H9 (cell line): ENCODE data around the gene DYDC1. TPM values are rescaled to one million over a fixed set of nuclear protein-coding genes. Genes with fewer than 3 reads are reported as not detected.

Experiments used
- DNase-seq: peaks from one replicate; pipeline ENCODE4 v3.0.0-alpha.2; 2017
- H2AFZ ChIP-seq: one replicate; pipeline ENCODE4 v1.6.1; 2013; ENCODE audit warnings: mild to moderate bottlenecking, low read length, control low read depth, moderate library complexity
- H2AK5ac ChIP-seq: 2 replicates; pipeline ENCODE4 v1.6.1; 2013; ENCODE audit warnings: low read length, control low read depth, mixed read lengths; ENCODE audit not compliant: insufficient read length
- H2BK120ac ChIP-seq: one replicate; pipeline ENCODE4 v1.6.1; 2013; ENCODE audit warnings: low read depth, mild to moderate bottlenecking, low read length, control low read depth, inconsistent platforms; ENCODE audit not compliant: poor library complexity, severe bottlenecking
- H2BK12ac ChIP-seq: 2 replicates; pipeline ENCODE4 v1.6.1; 2013; ENCODE audit warnings: low read length, control low read depth, mixed read lengths, low read depth; ENCODE audit not compliant: insufficient read length
- H2BK15ac ChIP-seq: 2 replicates; pipeline ENCODE4 v1.6.1; 2013; ENCODE audit warnings: low read depth, low read length, control low read depth
- H2BK20ac ChIP-seq: one replicate; pipeline ENCODE4 v1.6.1; 2013; ENCODE audit warnings: low read depth, mild to moderate bottlenecking, low read length, control low read depth, inconsistent platforms; ENCODE audit not compliant: poor library complexity, severe bottlenecking
- H2BK5ac ChIP-seq: 2 replicates; pipeline ENCODE4 v1.6.1; 2013; ENCODE audit warnings: low read length, control low read depth, mixed read lengths; ENCODE audit not compliant: insufficient read length
- H3K14ac ChIP-seq: 2 replicates; pipeline ENCODE4 v1.6.1; 2013; ENCODE audit warnings: low read length, control low read depth; ENCODE audit not compliant: insufficient read depth
- H3K18ac ChIP-seq: 2 replicates; pipeline ENCODE4 v1.6.1; 2013; ENCODE audit warnings: low read depth, mild to moderate bottlenecking, mixed read lengths, low read length, control low read depth; ENCODE audit not compliant: insufficient read length
- H3K23ac ChIP-seq: 2 replicates; pipeline ENCODE4 v1.6.1; 2013; ENCODE audit warnings: low read length, control low read depth, mixed read lengths, low read depth; ENCODE audit not compliant: insufficient read length
- H3K23me2 ChIP-seq: 2 replicates; pipeline ENCODE4 v1.6.1; 2013; ENCODE audit warnings: low read depth, mild to moderate bottlenecking, mixed read lengths, low read length, control low read depth; ENCODE audit not compliant: insufficient read length, poor library complexity, severe bottlenecking
- H3K27ac ChIP-seq: 2 replicates; pipeline ENCODE4 v1.5.1; 2013; ENCODE audit warnings: low read length, control low read depth, mixed read lengths, low read depth; ENCODE audit not compliant: insufficient read length
- H3K27me3 ChIP-seq: 2 replicates; pipeline ENCODE4 v1.6.1; 2013; ENCODE audit warnings: low read length, control low read depth, inconsistent platforms; ENCODE audit not compliant: insufficient read depth
- H3K4ac ChIP-seq: 2 replicates; pipeline ENCODE4 v1.6.1; 2013; ENCODE audit warnings: low read depth, mild to moderate bottlenecking, control low read depth, inconsistent platforms, low read length, moderate library complexity
- H3K4me1 ChIP-seq: 2 replicates; pipeline ENCODE4 v1.6.1; 2013; ENCODE audit warnings: low read length, control low read depth, inconsistent platforms; ENCODE audit not compliant: insufficient read depth
- H3K4me2 ChIP-seq: 2 replicates; pipeline ENCODE4 v1.6.1; 2013; ENCODE audit warnings: low read length, control low read depth, mixed read lengths; ENCODE audit not compliant: insufficient read length, insufficient read depth
- H3K56ac ChIP-seq: 2 replicates; pipeline ENCODE4 v1.6.1; 2013; ENCODE audit warnings: low read depth, mild to moderate bottlenecking, mixed read lengths, low read length, control low read depth; ENCODE audit not compliant: insufficient read length
- H3K79me1 ChIP-seq: 2 replicates; pipeline ENCODE4 v1.6.1; 2013; ENCODE audit warnings: low read depth, mild to moderate bottlenecking, moderate library complexity, low read length, control low read depth, inconsistent platforms; ENCODE audit not compliant: insufficient read depth, poor library complexity, severe bottlenecking
- H3K79me2 ChIP-seq: 2 replicates; pipeline ENCODE4 v1.6.1; 2013; ENCODE audit warnings: low read length, control low read depth, inconsistent platforms; ENCODE audit not compliant: insufficient read depth
- H3K9ac ChIP-seq: 2 replicates; pipeline ENCODE4 v1.6.1; 2013; ENCODE audit warnings: low read length, control low read depth, mixed read lengths; ENCODE audit not compliant: insufficient read length; ENCODE audit errors: extremely low read depth
- H3K9me3 ChIP-seq: one replicate; pipeline ENCODE4 v1.6.1; 2013; ENCODE audit warnings: low read depth, low read length, inconsistent platforms; ENCODE audit not compliant: control insufficient read depth
- H3T11ph ChIP-seq: one replicate; pipeline ENCODE4 v1.6.1; 2013; ENCODE audit warnings: mild to moderate bottlenecking, low read length, control low read depth, inconsistent platforms
- H4K20me1 ChIP-seq: one replicate; pipeline ENCODE4 v1.6.1; 2013; ENCODE audit not compliant: control insufficient read depth, insufficient read length, insufficient read depth
- H4K5ac ChIP-seq: 2 replicates; pipeline ENCODE4 v1.6.1; 2013; ENCODE audit warnings: low read depth, mild to moderate bottlenecking, mixed read lengths, low read length, control low read depth; ENCODE audit not compliant: insufficient read length
- H4K8ac ChIP-seq: replicated peaks from 2 replicates; pipeline ENCODE4 v1.6.1; 2013; ENCODE audit warnings: low read length, control low read depth, mixed read lengths, low read depth; ENCODE audit not compliant: insufficient read length
- H4K91ac ChIP-seq: 2 replicates; pipeline ENCODE4 v1.6.1; 2013; ENCODE audit warnings: low read depth, mild to moderate bottlenecking, moderate library complexity, mixed read lengths, low read length, control low read depth; ENCODE audit not compliant: insufficient read length
- H3K27ac Mint-ChIP-seq, 3 experiments: 2 replicates in 2 of 3; 3 replicates in 1 of 3; pipeline ENCODE4 v1.8.0; 2020 to 2021; ENCODE audit warnings: mixed read lengths in 3 of 3, mild to moderate bottlenecking in 1 of 3, moderate library complexity in 1 of 3
- H3K27me3 Mint-ChIP-seq: 2 replicates; pipeline ENCODE4 v1.8.0; 2021; ENCODE audit warnings: low read depth, mild to moderate bottlenecking, moderate library complexity, mixed read lengths
- H3K36me3 Mint-ChIP-seq, 3 experiments: 2 replicates in 2 of 3; 3 replicates in 1 of 3; pipeline ENCODE4 v1.8.0; 2020 to 2021; ENCODE audit warnings: low read depth in 3 of 3, mixed read lengths in 3 of 3; ENCODE audit not compliant: insufficient read depth in 1 of 3
- H3K4me1 Mint-ChIP-seq, 2 experiments: 2 replicates each; pipeline ENCODE4 v1.8.0; 2020; ENCODE audit warnings: mixed read lengths in 2 of 2
- H3K4me3 Mint-ChIP-seq, 2 experiments: 2 replicates in 1 of 2; 3 replicates in 1 of 2; pipeline ENCODE4 v1.8.0; 2020 to 2021; ENCODE audit warnings: mild to moderate bottlenecking in 2 of 2, mixed read lengths in 2 of 2, moderate library complexity in 1 of 2
- H3K9me3 Mint-ChIP-seq, 2 experiments: 2 replicates in 1 of 2; 3 replicates in 1 of 2; pipeline ENCODE4 v1.8.0; 2020; ENCODE audit warnings: mild to moderate bottlenecking in 2 of 2, mixed read lengths in 2 of 2, moderate library complexity in 1 of 2
- CTCF ChIP-seq: fragments of 200-600 bp; sonication (generic); conservative IDR thresholded peaks from 3 replicates; pipeline ENCODE4 v1.8.0; 2021; ENCODE audit warnings: antibody characterized with exemption, mild to moderate bottlenecking
- WGBS: extraction: QIAGEN DNeasy Blood & Tissue Kit; methylation state at CpG from one replicate; pipeline ENCODE4 v1.1.7; 2013; ENCODE audit warnings: missing lambda C conversion rate, low lambda C conversion rate, mixed read lengths; ENCODE audit not compliant: insufficient read length; ENCODE audit errors: extremely low coverage; 5-methylcytosine and 5-hydroxymethylcytosine counted together
- total RNA-seq: library from RNA; stranded (reverse); gene quantifications from 2 replicates; pipeline ENCODE4 v1.2.1, GENCODE V29; 2021

DYDC1 gene
- total RNA-seq, 1 experiment from 2014 or later, result not detected

GRCh38 chr10:80397014-80397413, 40.5 kb upstream of the DYDC1 start:
- no peak overlapping the region for H3K27ac Mint-ChIP-seq
- Histone ChIP-seq H2AFZ (no peak overlapping the region), H2BK5ac (no peak overlapping the region)

More at GRCh38 chr10:80397014-80397413, 40.5 kb upstream of the DYDC1 start:
- H3K27me3 Mint-ChIP-seq, result peaks cover 14% of the 10 kb centered on the region
- no peak overlapping the region for H3K4me3 Mint-ChIP-seq
- Histone ChIP-seq H3K9me3 (no peaks in the 10 kb centered on the region), H3K23me2 (no peaks in the 10 kb centered on the region), H3K18ac (no peak overlapping the region), H3T11ph (no peak overlapping the region), H2BK20ac (no peak overlapping the region), H4K20me1 (no peaks in the 10 kb centered on the region), H3K14ac (no peak overlapping the region), H2BK15ac (no peak overlapping the region), H3K56ac (no peak overlapping the region), H3K79me1 (no peaks in the 10 kb centered on the region), H4K5ac (no peak overlapping the region), H3K4me2 (no peak overlapping the region), H2AK5ac (no peak overlapping the region), H2BK12ac (no peak overlapping the region), H3K9ac (no peak overlapping the region), H3K27ac (no peak overlapping the region), H4K8ac (no peak overlapping the region), H3K27me3 (no peaks in the 10 kb centered on the region), H3K4me1 (no peaks in the 10 kb centered on the region), H4K91ac (no peak overlapping the region), H2BK120ac (no peak overlapping the region), H3K79me2 (no peaks in the 10 kb centered on the region), H3K4ac (no peak overlapping the region), H3K23ac (no peak overlapping the region)
- no peak for TF ChIP-seq CTCF
- no peaks in the 10 kb centered on the region for H3K36me3 Mint-ChIP-seq
- H3K4me1 Mint-ChIP-seq, result no peaks in the 10 kb centered on the region
- no peak for DNase-seq
- no CpG with 5 or more reads among the region's 2 CpGs for WGBS
- H3K9me3 Mint-ChIP-seq, result 0 out of 5 replicates have a peak, but pooled peaks cover 0 to 4% of the 10 kb centered on the region in 2 experiments
